Kidney tubule cell (primary cell): Measurements from ENCODE around the gene NR4A3.

Experiments
- DNase-seq: peaks from one replicate; pipeline ENCODE4 v3.0.0-alpha.2; 2018; ENCODE audit warnings: low spot score

Gene NR4A3

DNA sequence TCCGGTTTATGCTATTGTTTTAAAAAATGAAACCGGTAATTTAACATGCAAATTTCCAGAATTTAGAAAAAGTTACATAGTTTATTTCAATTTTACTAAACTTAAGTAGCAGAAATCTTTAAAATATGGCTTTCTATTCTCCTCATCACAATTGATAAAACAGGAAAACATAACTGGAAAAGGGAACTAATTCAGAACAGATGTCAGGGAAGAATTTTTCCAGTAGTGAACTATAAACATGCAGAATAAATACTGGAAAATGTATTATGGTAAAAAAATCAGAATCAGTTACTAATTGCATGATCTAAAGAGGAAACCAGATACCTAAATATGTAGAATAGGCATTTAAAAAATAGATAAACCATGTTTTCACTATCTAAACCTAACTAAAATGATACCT is 7.3 kb upstream of the NR4A3 start:
- DNase-seq: no peak

DNA sequence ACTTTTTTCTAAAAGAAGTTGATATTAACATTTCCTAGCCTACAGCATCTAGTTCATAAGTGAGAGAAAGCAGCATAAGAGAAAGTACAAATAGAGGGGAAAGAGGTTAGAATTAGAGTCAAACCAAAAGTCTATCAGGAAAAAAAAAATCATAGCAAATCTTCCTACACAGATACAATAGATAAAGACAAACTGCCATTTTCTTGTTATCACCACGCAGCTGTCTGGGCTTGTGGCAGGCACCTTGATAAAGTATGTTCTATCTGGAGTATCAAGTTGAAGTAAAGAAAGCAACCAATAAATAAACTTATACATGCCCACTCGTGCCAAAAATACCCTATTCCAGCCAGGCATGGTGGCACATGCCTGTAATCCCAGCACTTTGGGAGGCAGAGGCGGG is 5.3 kb upstream of the NR4A3 start:
- no peak for DNase-seq

DNA sequence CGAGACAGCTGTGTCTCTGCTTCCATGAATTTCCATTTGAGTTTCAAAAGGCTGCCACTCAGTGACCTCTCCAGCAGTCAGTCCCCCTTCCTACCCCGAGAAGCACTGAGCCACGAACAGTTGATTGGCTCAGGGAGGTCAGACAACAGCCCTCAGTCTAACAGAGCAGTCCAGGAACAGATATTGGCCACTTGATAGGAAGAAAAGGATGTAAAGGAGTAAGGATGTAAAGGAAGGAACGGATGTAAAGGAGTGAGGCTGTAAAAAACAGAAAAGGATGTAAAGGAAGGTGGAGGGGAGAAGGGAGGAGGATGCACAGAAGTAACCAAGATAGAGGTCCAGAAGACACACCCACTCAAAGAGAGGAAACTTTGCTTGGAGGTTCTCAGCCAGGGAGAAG is 3.2 kb upstream of the NR4A3 start:
- DNase-seq: no peak

DNA sequence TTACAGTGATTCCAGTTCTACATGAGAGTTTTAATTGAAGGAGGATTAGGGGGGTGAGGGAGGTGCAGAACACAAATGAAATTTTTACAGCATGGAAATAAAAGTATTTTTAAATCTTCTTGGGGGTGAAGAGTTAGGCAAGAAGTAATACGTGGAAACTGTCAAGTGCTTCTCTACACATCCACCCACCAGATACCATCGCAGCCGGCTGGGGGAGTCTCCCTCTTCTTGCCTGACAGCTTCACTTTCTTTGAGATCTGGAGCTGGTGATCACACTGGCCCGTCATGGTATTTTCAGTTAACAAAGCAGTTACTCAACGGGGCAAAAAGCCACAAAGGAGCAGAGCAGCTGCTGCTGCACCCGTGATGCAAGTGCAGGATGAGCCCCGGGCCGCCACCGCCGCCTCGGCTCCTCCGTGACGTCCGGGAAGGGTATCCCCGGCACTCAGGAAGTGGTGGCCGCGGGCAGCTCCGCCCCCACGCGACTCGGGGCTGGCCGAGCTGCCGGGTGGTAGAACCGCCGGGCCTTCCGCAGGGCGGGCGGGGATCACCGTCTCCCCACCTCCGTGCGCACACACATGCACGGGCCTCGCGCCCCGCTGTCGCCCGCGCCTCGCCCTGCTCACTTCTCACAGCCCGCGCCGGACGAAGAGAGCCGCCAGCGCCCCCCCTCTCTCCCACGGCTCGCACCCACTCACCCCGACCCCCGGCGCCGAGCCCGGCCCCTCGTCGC is 2.4 kb upstream of the NR4A3 start:
- DNase-seq: peak; percentile 89

DNA sequence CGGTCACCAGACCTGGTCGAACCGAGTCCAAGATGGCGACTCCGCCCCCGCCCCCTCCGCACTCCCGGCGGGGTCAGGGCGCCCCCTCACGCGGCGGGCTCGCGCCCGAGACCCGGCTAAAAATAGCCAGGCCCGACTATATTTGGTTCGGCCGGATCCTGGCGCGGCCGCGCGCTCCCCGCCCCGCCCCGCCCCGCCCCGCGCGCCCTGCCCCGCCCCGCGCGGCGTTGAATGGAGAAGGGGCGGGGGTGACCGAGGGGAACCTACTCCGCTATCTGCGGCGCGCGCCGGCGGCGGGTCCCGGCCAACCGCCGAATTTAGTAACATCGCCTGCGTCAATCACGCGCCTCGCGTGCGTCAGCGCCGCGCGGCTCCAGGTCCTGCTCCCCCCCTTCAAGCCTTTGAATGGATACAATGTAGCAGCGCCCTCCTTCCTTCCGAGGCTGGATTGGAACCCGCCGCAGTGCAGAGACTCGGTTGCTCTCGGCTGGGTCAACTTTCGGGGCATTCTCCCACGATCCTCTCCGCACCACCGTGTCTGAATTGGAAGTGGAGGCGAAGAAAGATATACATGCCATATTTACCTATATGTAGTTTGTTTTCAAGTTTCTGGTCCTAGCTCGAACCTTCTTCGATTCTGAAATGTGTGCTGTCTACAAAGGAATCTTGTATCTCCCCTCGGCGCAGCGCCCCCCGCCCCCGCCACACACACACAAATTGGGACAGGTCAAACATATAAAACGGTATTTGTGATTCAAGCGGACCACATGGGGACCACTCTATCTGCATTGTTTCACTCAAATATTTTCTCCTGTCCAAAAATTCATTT is 1.6 kb upstream of the NR4A3 start:
- DNase-seq: peak; percentile 93

DNA sequence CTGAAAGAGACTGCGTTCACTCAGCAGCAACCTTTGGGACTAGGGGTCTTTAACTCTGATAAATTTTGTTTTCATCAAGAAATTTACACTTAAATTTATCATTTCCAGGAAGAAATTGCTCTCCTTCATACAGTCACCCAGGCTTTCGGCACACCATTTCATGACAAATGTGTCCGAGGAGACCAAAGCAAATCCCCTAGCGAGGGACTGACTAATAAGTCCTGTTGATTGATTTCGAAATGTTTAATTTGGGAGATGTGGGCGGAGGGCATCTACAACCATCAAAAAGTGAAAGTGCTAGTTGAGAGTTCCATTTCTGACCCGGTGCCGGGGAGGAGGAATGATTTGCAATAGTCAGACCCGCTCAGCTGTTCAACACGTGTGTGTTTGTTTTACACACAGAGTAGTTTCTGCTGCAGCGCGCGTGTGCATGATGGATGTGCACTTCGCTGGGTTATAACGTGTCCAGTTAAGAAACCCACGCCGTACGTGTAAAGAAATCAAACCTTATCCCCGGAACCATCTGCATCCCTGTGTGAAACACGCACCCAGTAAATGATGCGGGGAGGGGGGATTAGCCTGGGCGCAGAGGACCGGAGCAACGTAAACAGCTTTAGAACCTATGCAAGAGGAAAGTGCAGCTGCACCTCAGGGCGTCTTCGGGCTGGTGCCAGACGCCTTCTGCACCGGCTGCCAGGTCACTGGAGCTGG is 845 bp upstream of the NR4A3 start:
- DNase-seq: peak; percentile 57

DNA sequence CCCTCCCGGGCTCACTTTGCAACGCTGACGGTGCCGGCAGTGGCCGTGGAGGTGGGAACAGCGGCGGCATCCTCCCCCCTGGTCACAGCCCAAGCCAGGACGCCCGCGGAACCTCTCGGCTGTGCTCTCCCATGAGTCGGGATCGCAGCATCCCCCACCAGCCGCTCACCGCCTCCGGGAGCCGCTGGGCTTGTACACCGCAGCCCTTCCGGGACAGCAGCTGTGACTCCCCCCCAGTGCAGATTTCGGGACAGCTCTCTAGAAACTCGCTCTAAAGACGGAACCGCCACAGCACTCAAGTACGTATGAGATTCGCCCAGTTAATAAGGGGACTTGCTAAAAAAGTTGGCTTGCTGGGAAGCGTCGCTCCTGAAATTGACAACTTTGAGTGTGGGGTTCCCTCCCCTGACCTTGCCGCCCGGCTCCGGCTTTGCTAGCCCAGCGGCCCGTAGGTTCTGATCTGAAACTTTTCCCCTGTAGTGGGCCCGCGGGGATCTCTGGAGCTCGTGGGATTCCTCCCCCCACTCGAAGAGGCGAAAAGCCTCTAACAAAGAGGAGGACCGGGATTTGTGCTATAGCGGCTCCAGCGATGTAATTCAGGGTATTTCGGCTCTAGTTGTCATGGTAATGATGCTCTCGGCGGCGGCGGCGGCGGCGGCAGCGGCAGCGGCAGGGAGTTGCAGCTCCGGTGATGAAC is 572 bp downstream of the NR4A3 start:
- DNase-seq: peak; percentile 52

DNA sequence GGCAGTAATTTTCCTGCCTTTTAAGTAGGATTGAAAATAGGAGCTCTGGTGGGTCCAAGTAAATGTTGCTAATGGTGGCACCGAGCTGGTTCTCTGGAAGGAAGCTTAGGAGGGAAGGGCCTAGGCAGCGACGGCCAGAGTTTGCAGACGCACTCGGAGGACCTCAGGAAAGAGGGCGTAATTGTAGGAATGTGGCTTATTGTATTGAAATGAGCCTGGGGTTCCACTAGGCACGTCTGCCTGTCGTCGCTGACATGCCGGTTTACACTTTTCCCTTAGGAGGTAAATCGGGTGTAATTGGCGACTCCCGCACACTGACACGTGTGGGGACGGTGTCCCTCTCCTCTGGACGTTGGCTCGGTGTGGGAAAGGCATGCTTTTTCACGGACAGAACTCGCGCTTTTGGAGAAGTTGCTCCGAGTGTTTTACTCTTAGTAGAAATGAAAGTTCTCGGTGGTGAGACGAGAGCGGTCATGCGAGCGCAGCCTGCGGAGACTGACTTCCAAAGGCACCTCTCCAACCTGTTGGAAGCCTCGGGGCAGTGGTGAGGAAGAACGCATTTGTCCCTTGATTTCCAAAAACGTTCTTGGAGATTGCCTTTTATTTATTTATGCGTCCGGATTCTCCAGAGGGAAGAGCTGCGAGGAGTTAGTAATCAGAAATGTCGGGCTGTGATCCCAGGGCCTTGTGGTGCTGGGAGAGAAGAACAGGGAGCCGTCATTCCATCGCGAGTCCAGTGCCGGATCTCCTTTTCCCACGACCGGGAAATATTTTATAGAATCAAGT is 1.3 kb downstream of the NR4A3 start:
- DNase-seq: peak; percentile 36

DNA sequence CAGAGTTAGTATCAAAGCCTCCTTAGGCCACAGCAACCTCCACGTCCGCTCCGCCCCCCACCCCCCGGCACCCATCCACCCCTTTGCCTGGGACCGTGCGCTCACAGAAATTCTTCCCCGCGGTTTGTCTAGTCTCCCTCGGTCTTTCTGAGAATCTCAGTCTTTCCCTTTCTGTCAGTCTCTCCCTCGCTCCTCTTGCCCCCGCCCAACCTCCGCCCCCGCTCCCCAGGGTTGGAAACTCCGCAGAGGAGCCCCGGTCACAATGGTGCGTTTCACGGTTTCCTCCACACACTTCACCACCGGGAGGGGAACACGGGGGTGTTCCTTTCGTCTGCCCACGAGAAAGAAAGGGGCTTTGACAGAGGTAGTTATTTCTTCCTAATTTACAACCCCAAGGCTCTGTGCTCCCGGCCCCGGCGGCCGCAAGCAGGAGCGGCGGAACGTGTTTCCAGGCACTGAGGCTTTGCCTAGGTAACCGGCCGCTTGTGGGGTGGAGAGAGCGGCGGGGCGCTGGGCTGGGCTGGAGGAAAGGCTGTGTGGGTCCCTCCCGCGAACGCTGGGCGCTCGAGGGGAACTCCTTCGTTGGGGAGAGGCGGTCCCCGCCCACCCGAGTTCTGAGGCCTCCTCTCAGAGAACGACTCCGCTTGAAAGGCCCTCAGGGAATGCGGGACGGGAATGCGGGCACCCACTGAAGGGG is 2.1 kb downstream of the NR4A3 start:
- peak; percentile 16 for DNase-seq

DNA sequence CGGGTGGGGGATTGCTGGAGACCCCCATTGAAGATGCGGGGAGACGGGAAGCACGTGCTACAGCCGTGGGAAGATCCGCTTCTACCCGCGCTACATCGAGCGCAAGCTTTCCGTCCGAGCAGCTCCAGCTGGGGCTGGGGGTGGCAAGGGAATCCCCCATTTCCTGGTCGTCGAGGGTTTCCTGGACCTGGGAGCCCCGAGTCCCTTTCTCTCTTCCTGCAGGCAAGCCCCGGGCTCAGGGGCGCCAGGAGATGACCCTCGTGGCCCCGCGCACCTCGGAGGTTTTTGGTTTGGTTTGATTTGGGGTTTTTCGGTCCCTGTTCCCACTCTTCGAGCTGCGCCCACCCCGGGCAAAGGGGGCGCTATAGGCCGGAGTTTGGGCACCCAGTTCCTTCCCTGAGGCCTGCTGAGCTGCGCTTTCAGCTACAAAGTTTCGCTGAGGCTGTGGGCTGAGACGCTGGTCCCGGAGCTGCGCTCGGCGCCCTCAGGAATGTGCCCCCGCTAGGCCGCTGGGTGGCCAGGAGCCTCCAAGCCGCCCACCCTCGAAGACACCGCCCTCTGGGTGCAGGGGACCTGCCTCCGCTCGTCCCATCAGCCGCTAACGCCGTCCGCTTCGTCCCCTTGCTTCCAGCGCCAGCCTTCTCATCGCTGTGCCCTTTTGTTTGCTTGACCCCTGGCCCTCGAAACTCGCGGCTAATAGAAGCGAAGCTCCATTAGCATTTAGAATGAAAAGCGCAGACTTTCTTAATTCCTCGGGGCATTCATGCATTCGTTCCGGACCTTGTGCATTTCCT is 2.9 kb downstream of the NR4A3 start:
- DNase-seq: peak; percentile 30

DNA sequence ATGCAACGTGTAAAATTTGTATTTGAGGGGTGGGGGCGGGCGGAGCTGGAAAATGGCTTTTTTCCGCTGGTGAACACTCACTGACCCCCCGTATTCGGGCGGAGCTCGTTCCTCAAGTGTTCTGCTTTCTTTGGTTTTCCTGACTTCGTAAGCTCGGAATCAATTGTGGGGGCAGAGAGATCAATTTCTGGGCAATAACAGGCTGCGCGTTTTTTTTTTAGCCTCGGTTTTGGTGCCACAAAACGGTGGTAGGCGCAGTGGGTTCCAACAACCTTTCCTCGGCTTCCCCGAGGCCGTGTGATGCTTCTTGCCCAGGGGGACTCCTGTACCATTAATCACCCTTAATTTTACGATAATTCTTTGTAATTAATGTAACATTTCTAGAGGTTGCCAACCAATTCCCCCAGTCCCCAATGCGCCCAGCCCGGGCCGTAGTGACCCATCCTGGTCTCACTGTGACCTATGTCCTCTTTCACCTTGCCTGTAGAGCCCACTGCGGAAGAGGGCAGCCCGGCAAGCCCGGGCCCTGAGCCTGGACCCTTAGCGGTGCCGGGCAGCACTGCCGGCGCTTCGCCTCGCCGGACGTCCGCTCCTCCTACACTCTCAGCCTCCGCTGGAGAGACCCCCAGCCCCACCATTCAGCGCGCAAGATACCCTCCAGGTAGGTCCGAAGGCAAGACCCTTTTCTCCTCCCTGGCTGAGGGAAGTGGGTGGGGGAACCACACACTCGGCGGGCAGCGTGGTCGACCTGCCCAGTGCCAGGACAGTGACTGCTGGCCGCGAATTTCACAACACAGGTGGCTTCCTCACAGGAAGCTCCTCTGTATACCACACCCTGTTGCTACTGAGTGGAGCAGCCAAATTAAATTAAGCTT is 3.7 kb downstream of the NR4A3 start:
- DNase-seq: no peak

DNA sequence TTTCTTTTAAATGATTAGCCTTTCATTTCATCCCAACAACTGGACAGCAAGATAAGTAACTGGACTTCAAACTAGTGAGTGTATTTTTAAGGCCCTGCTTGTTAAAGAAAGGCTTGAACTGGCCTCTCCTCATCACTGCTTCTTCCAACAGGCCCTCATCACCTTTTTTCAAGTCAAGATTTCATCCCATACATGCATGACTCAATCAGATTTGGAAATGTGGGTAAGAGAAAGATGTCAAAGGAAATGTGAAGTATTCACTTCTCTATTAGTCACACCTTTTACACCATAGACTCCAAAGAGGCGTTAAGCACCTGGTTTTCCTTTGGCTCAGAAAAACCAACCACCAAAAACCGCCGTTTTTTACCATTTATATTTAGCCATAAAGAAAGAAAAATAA is 4.9 kb downstream of the NR4A3 start:
- DNase-seq: peak; percentile 35

DNA sequence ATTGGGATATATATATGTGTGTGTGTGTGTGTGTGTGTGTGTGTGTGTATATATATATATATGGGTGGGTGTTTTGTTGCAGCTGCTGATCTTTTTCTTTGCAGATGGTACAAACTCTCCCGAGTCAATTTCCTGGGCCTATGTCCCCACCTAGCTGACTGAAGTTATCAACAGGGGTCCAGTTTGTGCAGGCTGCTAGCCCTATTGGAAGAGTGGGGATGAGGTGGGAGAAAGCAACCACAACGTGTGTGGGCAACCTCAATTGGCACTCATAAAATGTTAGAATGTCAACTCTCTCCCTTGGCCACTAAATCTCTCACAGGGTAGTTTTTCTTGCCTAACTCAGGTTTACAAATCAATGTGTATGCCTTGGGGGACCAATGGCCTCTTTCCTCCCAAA is 5.6 kb downstream of the NR4A3 start:
- no peak for DNase-seq

DNA sequence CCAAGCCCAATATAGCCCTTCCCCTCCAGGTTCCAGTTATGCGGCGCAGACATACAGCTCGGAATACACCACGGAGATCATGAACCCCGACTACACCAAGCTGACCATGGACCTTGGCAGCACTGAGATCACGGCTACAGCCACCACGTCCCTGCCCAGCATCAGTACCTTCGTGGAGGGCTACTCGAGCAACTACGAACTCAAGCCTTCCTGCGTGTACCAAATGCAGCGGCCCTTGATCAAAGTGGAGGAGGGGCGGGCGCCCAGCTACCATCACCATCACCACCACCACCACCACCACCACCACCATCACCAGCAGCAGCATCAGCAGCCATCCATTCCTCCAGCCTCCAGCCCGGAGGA is 6.3 kb downstream of the NR4A3 start:
- no peak for DNase-seq

DNA sequence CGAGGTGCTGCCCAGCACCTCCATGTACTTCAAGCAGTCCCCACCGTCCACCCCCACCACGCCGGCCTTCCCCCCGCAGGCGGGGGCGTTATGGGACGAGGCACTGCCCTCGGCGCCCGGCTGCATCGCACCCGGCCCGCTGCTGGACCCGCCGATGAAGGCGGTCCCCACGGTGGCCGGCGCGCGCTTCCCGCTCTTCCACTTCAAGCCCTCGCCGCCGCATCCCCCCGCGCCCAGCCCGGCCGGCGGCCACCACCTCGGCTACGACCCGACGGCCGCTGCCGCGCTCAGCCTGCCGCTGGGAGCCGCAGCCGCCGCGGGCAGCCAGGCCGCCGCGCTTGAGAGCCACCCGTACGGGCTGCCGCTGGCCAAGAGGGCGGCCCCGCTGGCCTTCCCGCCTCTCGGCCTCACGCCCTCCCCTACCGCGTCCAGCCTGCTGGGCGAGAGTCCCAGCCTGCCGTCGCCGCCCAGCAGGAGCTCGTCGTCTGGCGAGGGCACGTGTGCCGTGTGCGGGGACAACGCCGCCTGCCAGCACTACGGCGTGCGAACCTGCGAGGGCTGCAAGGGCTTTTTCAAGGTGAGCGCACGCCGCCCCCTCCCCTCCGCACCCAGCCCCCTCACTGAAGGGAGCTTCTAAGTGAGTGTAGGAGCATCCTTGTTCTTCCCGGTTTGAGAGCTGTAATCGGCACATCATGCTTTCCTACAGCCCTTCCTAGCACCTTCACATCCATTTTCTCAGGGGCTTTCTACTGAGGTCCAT is 6.9 kb downstream of the NR4A3 start:
- no peak for DNase-seq

DNA sequence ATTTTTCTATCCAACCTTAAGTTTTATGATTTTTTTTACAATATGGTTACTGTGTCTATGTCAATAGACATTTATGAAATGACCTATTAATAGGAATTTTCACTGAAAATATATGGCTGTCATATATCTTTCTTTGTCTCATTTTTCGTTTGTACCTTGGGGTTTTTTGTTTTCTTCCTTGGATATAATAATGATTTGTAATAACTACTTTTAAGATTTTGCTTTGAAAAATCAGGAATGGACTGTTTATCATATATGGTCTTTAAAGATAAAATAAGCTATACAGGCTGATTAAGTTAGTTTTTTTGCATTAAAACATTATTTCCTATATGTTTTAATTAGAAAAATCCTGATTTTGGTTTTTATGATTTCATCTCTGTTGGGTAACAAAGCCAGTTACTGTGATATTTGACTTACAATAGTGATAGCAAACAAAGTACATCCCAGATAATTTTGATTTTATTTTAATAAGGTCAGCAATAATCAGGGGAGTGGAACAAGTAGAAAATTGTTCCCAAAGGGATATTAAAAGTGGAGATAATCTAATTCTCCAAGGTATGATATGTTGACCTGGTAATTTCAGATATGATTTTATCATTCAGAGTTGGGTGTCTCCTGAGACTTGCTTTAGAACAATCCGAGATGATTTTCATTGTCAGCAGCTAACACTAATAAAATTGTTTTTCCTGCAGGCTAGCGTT is 10.3 kb downstream of the NR4A3 start:
- DNase-seq: no peak

DNA sequence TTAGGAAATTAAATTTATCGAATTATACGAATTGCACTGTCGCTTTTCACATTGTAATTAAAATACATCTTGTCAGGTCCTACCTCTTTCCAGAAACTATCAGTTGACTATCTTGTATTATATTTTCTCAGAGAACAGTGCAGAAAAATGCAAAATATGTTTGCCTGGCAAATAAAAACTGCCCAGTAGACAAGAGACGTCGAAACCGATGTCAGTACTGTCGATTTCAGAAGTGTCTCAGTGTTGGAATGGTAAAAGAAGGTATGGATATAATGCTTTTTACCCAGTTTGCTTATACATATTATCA is 10.8 kb downstream of the NR4A3 start:
- no peak for DNase-seq

DNA sequence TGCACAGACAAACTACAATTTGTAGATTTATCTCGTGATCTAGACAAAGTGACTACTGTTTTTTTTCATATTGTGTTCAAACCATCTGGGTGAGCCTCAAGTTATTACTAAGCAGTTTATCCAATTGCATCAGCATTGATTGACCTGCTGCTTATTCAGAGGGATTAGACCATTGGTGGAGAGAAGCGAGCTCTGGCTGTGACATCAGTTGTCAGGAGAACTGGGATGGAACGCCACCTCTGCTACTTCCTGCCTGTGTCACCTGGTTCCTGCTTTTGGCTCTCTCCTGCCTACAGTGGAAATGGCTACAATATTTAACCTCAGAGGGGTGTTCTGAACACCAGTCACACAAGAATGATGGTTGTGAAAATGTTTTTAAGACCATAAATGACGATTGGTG is 12.1 kb downstream of the NR4A3 start:
- peak; percentile 33 for DNase-seq
